Measurements from ENCODE around the gene FZD10. TPM values are rescaled to one million over a fixed set of nuclear protein-coding genes. Genes with fewer than 3 reads are reported as not detected.

FZD10 gene
- total and polyA plus RNA-seq, 2 of the 4 experiments (the other 2 are of a cell fraction) = not detected

GRCh38 chr12:130164936-130165335 lies 2.7 kb downstream of the FZD10 start:
- no CpG with 5 or more reads among the region's 5 CpGs for WGBS, 2 experiments (ENCODE audit: extremely low coverage in 2 of 2, insufficient read length in 1 of 2)
- no peaks in the 10 kb centered on the region for H3K36me3 ChIP-seq (ENCODE audit: control insufficient read depth, insufficient read depth, low read length)
- H3K27ac ChIP-seq (ENCODE audit: insufficient read depth, low read length) = no peak overlapping the region
- no peak overlapping the region for H3K9ac ChIP-seq (ENCODE audit: low read depth, low read length)
- intact Hi-C loops (cut with micrococcal nuclease) (no loop called here), in situ Hi-C loops (cut with MboI; ENCODE audit: low sequenced_read_pairs) (no loop called here), dilution Hi-C loops (cut with HindIII; ENCODE audit: low sequenced_read_pairs, unreplicated experiment) (no loop called here)
- H3K4me1 ChIP-seq (ENCODE audit: control insufficient read depth, insufficient read depth, low read length) = no peaks in the 10 kb centered on the region
- H2BK15ac ChIP-seq (ENCODE audit: low read depth, low read length) = no peak overlapping the region
- TF ChIP-seq RAD21 (IDR thresholded peaks at IDR 0.05; ENCODE audit: low read length) = no peak
- TF ChIP-seq ELK1 (IDR thresholded peaks at IDR 0.05; ENCODE audit: borderline replicate concordance, low read depth, low read length) = no peak
- no peak for TF ChIP-seq NFE2L2 (IDR thresholded peaks at IDR 0.05; ENCODE audit: low read depth, low read length)
- TF ChIP-seq BHLHE40 (IDR thresholded peaks at IDR 0.05; ENCODE audit: low read depth, low read length) = no peak
- no peak for TF ChIP-seq POLR2A (IDR thresholded peaks at IDR 0.05; ENCODE audit: low read depth, low read length)
- TF ChIP-seq CTCF (conservative IDR thresholded peaks at IDR 0.05; ENCODE audit: low read depth, low read length) = no peak
- TF ChIP-seq RCOR1 (IDR thresholded peaks at IDR 0.05; ENCODE audit: insufficient replicate concordance, low read length) = no peak
- no peak for TF ChIP-seq CHD1 (IDR thresholded peaks at IDR 0.05; ENCODE audit: low read depth, low read length)
- no peak for TF ChIP-seq MAZ (IDR thresholded peaks at IDR 0.05; ENCODE audit: borderline replicate concordance, low read depth, low read length)
- TF ChIP-seq SMC3 (IDR thresholded peaks at IDR 0.05; ENCODE audit: low read depth, low read length) = no peak
- no peak for TF ChIP-seq RFX5 (IDR thresholded peaks at IDR 0.05; ENCODE audit: low read depth, low read length)
- no peak for TF ChIP-seq USF2 (IDR thresholded peaks at IDR 0.05; ENCODE audit: low read depth, low read length)
- no peak for TF ChIP-seq CEBPB (IDR thresholded peaks at IDR 0.05; ENCODE audit: low read depth, low read length)
- TF ChIP-seq FOS (IDR thresholded peaks at IDR 0.05; ENCODE audit: low read depth, low read length) = no peak
- no peak overlapping the region for H2AFZ ChIP-seq (replicated peaks; ENCODE audit: low read length, poor library complexity)
- H3K56ac ChIP-seq (ENCODE audit: extremely low read depth, insufficient read depth, low read length) = no peak overlapping the region
- H2BK20ac ChIP-seq (ENCODE audit: low read depth, low read length) = no peak overlapping the region
- H3K14ac ChIP-seq (replicated peaks; ENCODE audit: low read depth, low read length) = no peak overlapping the region
- BruUV-seq (replicated peaks) = no TSS peak
- POLR2A ChIA-PET (ENCODE audit: unreplicated experiment) = no interaction called here
- no peak overlapping the region for H2AK9ac ChIP-seq (replicated peaks; ENCODE audit: low read depth, low read length, poor library complexity)
- no peak overlapping the region for H4K8ac ChIP-seq (ENCODE audit: low read depth in 2 of 2, low read length in 2 of 2)
- CTCF ChIA-PET = no interaction called here
- H3K9me3 ChIP-seq (ENCODE audit: control insufficient read depth, insufficient read depth, low read length) = peaks cover 15% of the 10 kb centered on the region; the same call in 1 of the 2 replicates
- no peak overlapping the region for H3K23ac ChIP-seq (ENCODE audit: low read depth, low read length)
- no peak overlapping the region for H4K5ac ChIP-seq (ENCODE audit: low read depth, low read length)
- no peak overlapping the region for H3K18ac ChIP-seq (ENCODE audit: low read depth, low read length)
- H2BK5ac ChIP-seq (ENCODE audit: low read depth, low read length, poor library complexity, severe bottlenecking) = no peak overlapping the region
- H4K91ac ChIP-seq (ENCODE audit: insufficient read depth, low read depth, low read length) = no peak overlapping the region
- H3K4me2 ChIP-seq (ENCODE audit: low read depth, low read length) = no peak overlapping the region
- no peak overlapping the region for H2AK5ac ChIP-seq (ENCODE audit: low read depth, low read length)
- no peak for DNase-seq
- H2BK120ac ChIP-seq (ENCODE audit: low read depth, low read length) = no peak overlapping the region
- no peak for ATAC-seq (ENCODE audit: low read depth)
- no peaks in the 10 kb centered on the region for H3K9me1 ChIP-seq (ENCODE audit: insufficient read depth, low read length)
- H3K4ac ChIP-seq (ENCODE audit: low read depth, low read length) = no peak overlapping the region
- no peaks in the 10 kb centered on the region for H3K27me3 ChIP-seq (ENCODE audit: control insufficient read depth, insufficient read depth, low read length)
- no peak overlapping the region for H3K4me3 ChIP-seq (ENCODE audit: insufficient read depth, low read depth, low read length)
- H3K79me1 ChIP-seq (ENCODE audit: low read depth in 1 of 2, low read length in 2 of 2) = no peaks in the 10 kb centered on the region
- no peaks in the 10 kb centered on the region for H4K20me1 ChIP-seq (ENCODE audit: insufficient read depth, low read length)

Data from IMR-90 (cell line).